Glomerular endothelial cell (primary cell): ENCODE data around the gene TAS1R1. TPM values are rescaled to one million over a fixed set of nuclear protein-coding genes. Genes with fewer than 3 reads are reported as not detected.

ENCODE experiments used
- DNase-seq: peaks from one replicate; pipeline ENCODE4 v3.0.0-alpha.2; 2011; ENCODE audit warnings: low read depth, low spot score; ENCODE audit errors: extremely low read depth
- total RNA-seq: library from RNA; depleted of rRNA; stranded (reverse); fragments of >200 nt; gene quantifications from 2 replicates; pipeline ENCODE4 v1.2.3, GENCODE V29; 2015

TAS1R1 gene
- total RNA-seq, 1 donor from 2014 or later, result not detected

GRCh38 chr1:6570100-6570499 is 15.0 kb downstream of the TAS1R1 start:
- DNase-seq, result no peak

GRCh38 chr1:6570987-6571386 is 15.9 kb downstream of the TAS1R1 start:
- no peak for DNase-seq

GRCh38 chr1:6572653-6573383 is 17.7 kb downstream of the TAS1R1 start:
- no peak for DNase-seq

GRCh38 chr1:6574025-6574620 is 19.0 kb downstream of the TAS1R1 start:
- DNase-seq, result no peak

- no peak for DNase-seq
Observed at GRCh38 chr1:6574818-6575217, 19.7 kb downstream of the TAS1R1 start.

- DNase-seq, result no peak
Observed at GRCh38 chr1:6577831-6578525, 22.9 kb downstream of the TAS1R1 start.

DNA sequence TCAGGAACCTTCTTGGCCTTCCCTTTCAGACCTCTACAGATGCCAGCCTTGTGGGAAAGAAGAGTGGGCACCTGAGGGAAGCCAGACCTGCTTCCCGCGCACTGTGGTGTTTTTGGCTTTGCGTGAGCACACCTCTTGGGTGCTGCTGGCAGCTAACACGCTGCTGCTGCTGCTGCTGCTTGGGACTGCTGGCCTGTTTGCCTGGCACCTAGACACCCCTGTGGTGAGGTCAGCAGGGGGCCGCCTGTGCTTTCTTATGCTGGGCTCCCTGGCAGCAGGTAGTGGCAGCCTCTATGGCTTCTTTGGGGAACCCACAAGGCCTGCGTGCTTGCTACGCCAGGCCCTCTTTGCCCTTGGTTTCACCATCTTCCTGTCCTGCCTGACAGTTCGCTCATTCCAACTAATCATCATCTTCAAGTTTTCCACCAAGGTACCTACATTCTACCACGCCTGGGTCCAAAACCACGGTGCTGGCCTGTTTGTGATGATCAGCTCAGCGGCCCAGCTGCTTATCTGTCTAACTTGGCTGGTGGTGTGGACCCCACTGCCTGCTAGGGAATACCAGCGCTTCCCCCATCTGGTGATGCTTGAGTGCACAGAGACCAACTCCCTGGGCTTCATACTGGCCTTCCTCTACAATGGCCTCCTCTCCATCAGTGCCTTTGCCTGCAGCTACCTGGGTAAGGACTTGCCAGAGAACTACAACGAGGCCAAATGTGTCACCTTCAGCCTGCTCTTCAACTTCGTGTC is 23.7 kb downstream of the TAS1R1 start:
- no peak for DNase-seq

GRCh38 chr1:6579374-6580118 is 24.4 kb downstream of the TAS1R1 start, which contains the start of gene ZBTB48:
Gene ZBTB48, plus strand, starts transcription at chr1:6579994. Its CDS starts 616 bp downstream, at chr1:6580610.
- DNase-seq, result no peak

DNA sequence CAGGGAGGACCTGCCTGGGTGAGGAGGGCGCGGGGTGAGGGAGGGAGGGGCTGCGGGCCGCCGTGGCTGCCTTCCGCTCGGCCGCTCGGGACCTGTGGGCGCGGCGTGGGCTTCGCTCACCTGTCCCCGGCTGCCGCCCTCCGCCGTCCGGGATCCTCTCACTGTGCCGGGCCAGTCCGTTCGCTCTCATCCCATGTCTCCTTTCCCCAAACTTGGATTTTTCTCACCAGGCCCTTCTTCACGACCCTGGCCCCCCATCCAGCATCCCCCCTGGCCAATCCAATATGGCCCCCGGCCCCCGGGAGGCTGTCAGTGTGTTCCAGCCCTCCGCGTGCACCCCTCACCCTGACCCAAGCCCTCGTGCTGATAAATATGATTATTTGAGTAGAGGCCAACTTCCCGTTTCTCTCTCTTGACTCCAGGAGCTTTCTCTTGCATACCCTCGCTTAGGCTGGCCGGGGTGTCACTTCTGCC is 25.0 kb downstream of the TAS1R1 start:
- no peak for DNase-seq

GRCh38 chr1:6580593-6581409 is 25.7 kb downstream of the TAS1R1 start:
- no peak for DNase-seq

DNA sequence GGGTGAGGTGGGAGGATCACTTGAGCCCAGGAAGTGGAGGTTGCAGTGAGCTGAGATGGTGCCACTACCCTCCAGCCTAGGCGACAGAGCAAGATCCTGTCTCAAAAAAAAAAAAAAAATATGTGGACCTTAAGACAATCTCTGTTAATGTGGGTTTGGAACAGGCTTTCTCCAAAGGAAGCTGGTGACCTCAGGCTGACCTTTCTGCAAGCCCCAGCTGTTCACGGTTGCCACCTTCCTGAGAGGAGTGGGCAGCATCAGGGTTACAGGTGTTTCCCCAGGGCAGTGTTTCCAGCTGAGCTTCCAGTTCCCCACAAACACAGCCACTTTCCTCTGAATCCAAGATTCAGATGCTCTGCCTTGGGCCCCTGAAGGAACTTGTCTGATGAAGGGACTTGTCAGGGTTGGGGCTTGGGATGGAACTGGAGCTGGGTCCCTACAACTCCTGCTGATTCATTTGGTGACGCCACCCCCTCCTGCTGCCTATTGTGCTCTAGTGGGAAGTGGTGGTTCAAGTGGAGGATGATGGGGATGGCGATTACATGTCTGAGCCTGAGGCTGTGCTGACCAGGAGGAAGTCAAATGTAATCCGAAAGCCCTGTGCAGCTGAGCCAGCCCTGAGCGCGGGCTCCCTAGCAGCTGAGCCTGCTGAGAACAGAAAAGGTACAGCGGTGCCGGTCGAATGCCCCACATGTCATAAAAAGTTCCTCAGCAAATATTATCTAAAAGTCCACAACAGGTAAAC is 26.6 kb downstream of the TAS1R1 start:
- no peak for DNase-seq

GRCh38 chr1:6582370-6582769 is 27.3 kb downstream of the TAS1R1 start:
- no peak for DNase-seq

GRCh38 chr1:6584126-6585080 is 29.3 kb downstream of the TAS1R1 start:
- DNase-seq, result no peak

- no peak for DNase-seq
Observed at GRCh38 chr1:6585081-6585722, 30.1 kb downstream of the TAS1R1 start.

DNA sequence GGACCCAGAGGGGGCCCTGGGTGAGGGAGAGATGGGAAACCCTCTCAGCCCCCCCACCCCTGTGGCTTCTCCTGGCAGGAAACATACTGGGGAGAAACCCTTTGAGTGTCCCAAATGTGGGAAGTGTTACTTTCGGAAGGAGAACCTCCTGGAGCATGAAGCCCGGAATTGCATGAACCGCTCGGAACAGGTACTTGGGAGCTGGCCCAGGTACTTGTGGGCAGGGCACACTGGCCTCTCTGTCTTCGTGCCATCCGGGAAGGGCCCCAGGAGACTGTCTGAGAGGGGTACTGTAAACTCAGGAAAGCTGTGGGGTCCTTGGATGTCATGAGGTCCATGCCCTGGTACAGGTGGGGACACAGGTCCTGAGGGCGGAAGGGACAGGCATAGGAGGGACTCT is 30.7 kb downstream of the TAS1R1 start:
- no peak for DNase-seq

DNA sequence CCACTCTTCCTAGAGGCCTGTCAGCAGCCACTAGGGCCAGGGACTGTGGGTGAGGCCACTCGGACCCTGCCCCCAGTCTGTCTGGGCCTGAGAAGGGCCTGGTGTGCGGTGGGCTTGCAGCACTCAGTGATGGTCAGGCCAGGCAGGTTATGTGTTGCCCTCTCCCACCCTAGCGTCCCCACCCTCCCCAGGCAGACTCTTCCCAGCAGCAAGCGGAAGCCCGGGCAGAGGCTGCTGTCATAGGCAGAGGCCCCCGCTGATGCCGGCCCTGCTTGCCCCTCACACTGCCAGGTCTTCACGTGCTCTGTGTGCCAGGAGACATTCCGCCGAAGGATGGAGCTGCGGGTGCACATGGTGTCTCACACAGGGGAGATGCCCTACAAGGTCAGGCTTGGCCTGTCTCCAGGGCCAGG is 31.3 kb downstream of the TAS1R1 start:
- no peak for DNase-seq
